Measurements from ENCODE around the gene MYO9A. TPM values are rescaled to one million over a fixed set of nuclear protein-coding genes. Genes with fewer than 3 reads are reported as not detected.

MYO9A gene
- total RNA-seq, 1 donor from 2014 or later, result 73.4 TPM

GRCh38 chr15:71782422-71783165 is 335.4 kb downstream of the MYO9A start:
- DNase-seq (ENCODE audit: low spot score), result no peak

- DNase-seq (ENCODE audit: low spot score), result no peak
These were observed 336.0 kb downstream of the MYO9A start for GRCh38 chr15:71781965-71782265.

- no peak for DNase-seq (ENCODE audit: low spot score)
These were observed 336.6 kb downstream of the MYO9A start for GRCh38 chr15:71781179-71781964.

- DNase-seq (ENCODE audit: low spot score), result no peak
These were observed 337.6 kb downstream of the MYO9A start for GRCh38 chr15:71780115-71780976.

- no peak for DNase-seq (ENCODE audit: low spot score)
These were observed 338.7 kb downstream of the MYO9A start for GRCh38 chr15:71779073-71779797.

GRCh38 chr15:71777216-71777943 is 340.6 kb downstream of the MYO9A start:
- DNase-seq (ENCODE audit: low spot score), result no peak

- DNase-seq (ENCODE audit: low spot score), result no peak
These were observed 341.6 kb downstream of the MYO9A start for GRCh38 chr15:71776304-71776703.

- DNase-seq (ENCODE audit: low spot score), result no peak
These were observed 342.1 kb downstream of the MYO9A start for GRCh38 chr15:71775856-71776255.

GRCh38 chr15:71773206-71773859 is 344.6 kb downstream of the MYO9A start:
- DNase-seq (ENCODE audit: low spot score), result no peak

Other genes with a start within 250 kb of the MYO9A start
- gene SENP8, start 253 bp upstream of the MYO9A start, total RNA-seq, result 5.3 TPM
- gene GRAMD2A, start 79.6 kb upstream of the MYO9A start, total RNA-seq, result 3.1 TPM
- gene PKM, start 113.0 kb upstream of the MYO9A start, total RNA-seq, result 1,020 TPM
- 103 TPM for gene PARP6, start 154.4 kb upstream of the MYO9A start, total RNA-seq
- gene CELF6, start 202.0 kb upstream of the MYO9A start, total RNA-seq, result 3.4 TPM

Data from ureter (tissue), 1 donor.